K562 (cell line): Measurements from ENCODE around the gene CLIP1. TPM values are rescaled to one million over a fixed set of nuclear protein-coding genes. Genes with fewer than 3 reads are reported as not detected.

Experiments used
- ATAC-seq: fragments of 200-7000 bp; cut with Tn5 transposase; 3 replicates; pipeline ENCODE4 v1.9.1; 2020; ENCODE audit warnings: moderate library complexity
- BruUV-seq: library from RNA; stranded (reverse); fragments of 400-500 nt; replicated peaks from 2 replicates; lab custom pipeline; 2021; lab: Mats Ljungman, UMichigan
- CTCF ChIA-PET: fragments of 300-600 bp; formaldehyde crosslinking; extraction: SDS; loops from one replicate; lab custom pipeline; 2021; ENCODE audit warnings: low intra/inter-chr PET ratio; lab: Yijun Ruan, JAX
- POLR2A ChIA-PET: fragments of 300-600, 350-650 bp; sonication (Branson Sonifier 250); formaldehyde crosslinking; extraction: SDS; loops from one replicate; lab custom pipeline; 2021; ENCODE audit warnings: antibody characterized with exemption, inconsistent platforms; lab: Yijun Ruan, JAX
- DNase-seq, 4 experiments: peaks; one replicate each; pipeline versions ENCODE4 v3.0.0 to v3.0.0-alpha.2; 2011 to 2018; ENCODE audit warnings: low spot score in 3 of 4, mixed read lengths in 3 of 4; ENCODE audit errors: extremely low read depth in 1 of 4
- FAIRE-seq: peaks from 2 replicates; lab custom pipeline; 2011; peaks lifted over from hg19 to GRCh38; lab: Jason Lieb, UNC
- H2AFZ ChIP-seq: 2 replicates; pipeline ENCODE4 v1.6.0; 2011; ENCODE audit warnings: low read depth, low read length, control low read depth, inconsistent platforms
- H3K27ac ChIP-seq: fragments of 200-600 bp; 3 replicates; pipeline ENCODE4 v1.8.0; 2011; ENCODE audit warnings: low read depth, mild to moderate bottlenecking, control low read depth, inconsistent platforms, low read length, moderate library complexity, mixed read lengths; ENCODE audit errors: extremely low read depth
- H3K27me3 ChIP-seq, 2 experiments: fragments of 300-600 bp in 1 of 2; 2 replicates in 1 of 2; 3 replicates in 1 of 2; pipeline versions ENCODE4 v1.6.0 to v1.8.0; 2011; ENCODE audit warnings: inconsistent platforms in 2 of 2, low read length in 2 of 2, mild to moderate bottlenecking in 1 of 2, mixed read lengths in 1 of 2, moderate library complexity in 1 of 2; ENCODE audit not compliant: control insufficient read depth in 2 of 2, insufficient read depth in 2 of 2
- H3K36me3 ChIP-seq: fragments of 300-600 bp; 3 replicates; pipeline ENCODE4 v1.8.0; 2011; ENCODE audit warnings: mild to moderate bottlenecking, low read length, inconsistent platforms; ENCODE audit not compliant: control insufficient read depth, insufficient read depth
- H3K4me1 ChIP-seq, 2 experiments: fragments of 200-600 bp in 1 of 2; replicated peaks in 1 of 2; 2 replicates in 1 of 2; 3 replicates in 1 of 2; pipeline versions ENCODE4 v1.5.1 to v1.8.0; 2011; ENCODE audit warnings: inconsistent platforms in 2 of 2, low read length in 2 of 2, mild to moderate bottlenecking in 1 of 2, mixed read lengths in 1 of 2, moderate library complexity in 1 of 2; ENCODE audit not compliant: control insufficient read depth in 2 of 2, insufficient read depth in 2 of 2
- H3K4me2 ChIP-seq: 2 replicates; pipeline ENCODE4 v1.6.1; 2011; ENCODE audit warnings: low read length, control low read depth, inconsistent platforms, mixed read lengths; ENCODE audit not compliant: insufficient read depth
- H3K4me3 ChIP-seq: fragments of 200-600 bp; sonication (generic), shearing (Covaris generic); 2 replicates; pipeline ENCODE4 v1.5.1; 2016; ENCODE audit warnings: control low read depth, inconsistent platforms
- H3K79me2 ChIP-seq: fragments of 200-600 bp; 3 replicates; pipeline ENCODE4 v1.8.0; 2011; ENCODE audit warnings: low read length, inconsistent platforms; ENCODE audit not compliant: control insufficient read depth, insufficient read depth
- H3K9ac ChIP-seq, 2 experiments: 2 replicates each; pipeline versions ENCODE4 v1.6.0 to v1.6.1; 2011; ENCODE audit warnings: low read depth in 2 of 2, low read length in 2 of 2, control low read depth in 1 of 2, inconsistent platforms in 1 of 2, mild to moderate bottlenecking in 1 of 2, mixed read lengths in 1 of 2; ENCODE audit not compliant: insufficient read depth in 1 of 2
- H3K9me1 ChIP-seq: one replicate; pipeline ENCODE4 v1.6.0; 2011; ENCODE audit warnings: inconsistent platforms, mild to moderate bottlenecking, low read length, moderate library complexity; ENCODE audit not compliant: control insufficient read depth, insufficient read depth
- H3K9me3 ChIP-seq: replicated peaks from 2 replicates; pipeline ENCODE4 v1.5.1; 2011; ENCODE audit warnings: low read depth, low read length, inconsistent platforms; ENCODE audit not compliant: control insufficient read depth, insufficient read depth
- H4K20me1 ChIP-seq: replicated peaks from 2 replicates; pipeline ENCODE4 v1.6.1; 2011; ENCODE audit warnings: low read length, inconsistent platforms, mixed read lengths; ENCODE audit not compliant: control insufficient read depth, insufficient read depth
- GTF2A2 ChIP-seq: IDR thresholded peaks from 2 replicates; pipeline ENCODE4 v1.6.1; 2016; ENCODE audit warnings: mild to moderate bottlenecking, missing genetic modification characterization, missing compliant biosample characterization
- MTF1 ChIP-seq: fragments of 250-450 bp; sonication (Bioruptor Pico); IDR thresholded peaks from 2 replicates; pipeline ENCODE4 v1.9.0; 2021; ENCODE audit warnings: moderate library complexity, mild to moderate bottlenecking, inconsistent platforms, borderline replicate concordance
- PHTF2 ChIP-seq: fragments of 250-450 bp; sonication (Bioruptor Pico); IDR thresholded peaks from 2 replicates; pipeline ENCODE4 v1.5.0; 2021; ENCODE audit warnings: mild to moderate bottlenecking
- SRSF1 ChIP-seq: fragments of 200-400 bp; formaldehyde crosslinking; IDR thresholded peaks from 2 replicates; pipeline ENCODE4 v1.6.1; 2017; ENCODE audit warnings: mild to moderate bottlenecking, low read depth, low read length, moderate library complexity
- THRA ChIP-seq: fragments of 450-650 bp; IDR thresholded peaks from 2 replicates; pipeline ENCODE4 v1.6.1; 2017; ENCODE audit warnings: mild to moderate bottlenecking, moderate library complexity
- ZNF277 ChIP-seq: fragments of 250-450 bp; sonication (Bioruptor Pico); IDR thresholded peaks from 2 replicates; pipeline ENCODE4 v1.8.0; 2022; ENCODE audit warnings: inconsistent platforms, mild to moderate bottlenecking, moderate library complexity, borderline replicate concordance
- ZNF41 ChIP-seq: fragments of 250-450 bp; sonication (Bioruptor Pico); conservative IDR thresholded peaks from 2 replicates; pipeline ENCODE4 v1.4.0; 2020; ENCODE audit warnings: mild to moderate bottlenecking
- WGBS: fragments of 100-300 bp; shearing (Covaris generic); methylation state at CpG from one replicate; pipeline ENCODE4 v1.1.6; 2016; ENCODE audit warnings: low coverage, mixed read lengths; ENCODE audit not compliant: insufficient coverage; ENCODE audit errors: missing lambda C conversion rate; 5-methylcytosine and 5-hydroxymethylcytosine counted together
- in situ Hi-C: fragments of 300-500 bp; cut with MboI; formaldehyde crosslinking; loops from 4 replicates; pipeline ENCODE4 v1.15.0; 2018; ENCODE audit warnings: inconsistent platforms, mixed read lengths
- intact Hi-C: fragments of 100-400 bp; cut with micrococcal nuclease; formaldehyde crosslinking; loops from 2 replicates; pipeline ENCODE4 v1.14.2; 2022
- polyA plus RNA-seq, 8 experiments: library from polyadenylated mRNA; depleted of rRNA in 4 of 8; stranded (reverse) in 5 of 8; unstranded in 3 of 8; fragments of >200 nt; fragmentation: Nextera tagmentation in 2 of 8; fragmentation: Illumina TruSeq in 1 of 8; extraction: Ambion mirVana in 2 of 8; extraction: Trizol in 1 of 8; gene quantifications; 2 replicates each; pipeline versions ENCODE4 v1.2.1 to v1.2.3, GENCODE V29; 2011 to 2014; ENCODE audit warnings: inconsistent platforms in 1 of 8, missing spikeins in 1 of 8
- total RNA-seq, 7 experiments: library from RNA; depleted of rRNA in 6 of 7; stranded (reverse); fragments of >200 nt in 6 of 7; fragmentation: Illumina TruSeq in 2 of 7; extraction: Trizol in 2 of 7; gene quantifications; 2 replicates each; pipeline versions ENCODE4 v1.2.1 to v1.2.3, GENCODE V29; 2011 to 2021; ENCODE audit warnings: low replicate concordance in 1 of 7

The CLIP1 gene
- total and polyA plus RNA-seq, 9 of the 15 experiments (the other 6 are each of a cell fraction or from before 2014, with no cell fraction given) = 5.8 to 33.9 (median 27.6) TPM

- no peak overlapping the region for H2AFZ ChIP-seq
Observed at GRCh38 chr12:122308811-122309210, 113.7 kb downstream of the CLIP1 start.

More at GRCh38 chr12:122308811-122309210, 113.7 kb downstream of the CLIP1 start:
- no peak for FAIRE-seq
- Histone ChIP-seq H3K4me3 (no peak overlapping the region), H3K9me1 (no peaks in the 10 kb centered on the region), H3K27ac (no peak overlapping the region), H4K20me1 (0 out of 2 replicates have a peak, but pooled peaks cover 3% of the 10 kb centered on the region), H3K79me2 (no peaks in the 10 kb centered on the region), H3K36me3 (peaks cover 19% of the 10 kb centered on the region; the same call in 2 of the 3 replicates), H3K4me2 (no peak overlapping the region), H3K9ac (no peak overlapping the region), H3K9me3 (no peaks in the 10 kb centered on the region), H3K27me3 (no peaks in the 10 kb centered on the region), H3K4me1 (no peaks in the 10 kb centered on the region)
- 36% methylated on average over 1 of the region's 1 CpG for WGBS
- ATAC-seq = no peak
- TF ChIP-seq PHTF2 (CRISPR knock-in tag) (no peak), THRA (no peak), MTF1 (CRISPR knock-in tag) (no peak), GTF2A2 (tag) (no peak), ZNF277 (CRISPR knock-in tag) (no peak), SRSF1 (no peak), ZNF41 (CRISPR knock-in tag) (no peak)
- no TSS peak for BruUV-seq
- ChIA-PET POLR2A (interaction anchor here (1.4 kb wide), 1 partner anchor 14 kb away, joined by 5 read pairs; no protein-coding TSS in a partner anchor), CTCF (no interaction called here)
- in situ Hi-C loops (no loop called here), intact Hi-C loops (no loop called here)
- DNase-seq = no peak
